ENCODE data around the gene CPSF4L.

Gene CPSF4L

GRCh38 chr17:73288534-73289302 is 27.0 kb upstream of the CPSF4L start:
- Histone ChIP-seq H3K4me3 (ENCODE audit: low read depth, low read length) (no peak overlapping the region), H3K9me3 (ENCODE audit: control insufficient read depth, insufficient read depth, low read depth, low read length) (no peaks in the 10 kb centered on the region), H3K4me1 (ENCODE audit: control insufficient read depth, insufficient read depth, low read length) (peaks cover 4% of the 10 kb centered on the region), H3K27ac (ENCODE audit: extremely low read depth, low read depth, low read length) (no peak overlapping the region), H3K36me3 (ENCODE audit: control insufficient read depth in 2 of 2, insufficient read depth in 1 of 2, low read length in 2 of 2) (peaks cover 0 to 24% of the 10 kb centered on the region in 2 experiments; a peak in 2 of 3 replicates)
- ChIA-PET CTCF (interaction anchor here (0.6 to 1.5 kb wide), 3 partner anchors 33 to 634 kb away, joined by 3 to 4 read pairs (median 3); no protein-coding TSS in a partner anchor), POLR2A (interaction anchor here (1.3 kb wide), 1 partner anchor 20 kb away, joined by 4 read pairs; no protein-coding TSS in a partner anchor)
- TF ChIP-seq PBX3 (CRISPR knock-in tag; IDR thresholded peaks at IDR 0.05) (no peak), ZNF792 (tag by site-specific recombination; IDR thresholded peaks at IDR 0.05) (no peak), ZSCAN30 (tag by site-specific recombination; IDR thresholded peaks at IDR 0.05) (no peak), ZNF157 (tag by site-specific recombination; IDR thresholded peaks at IDR 0.05) (no peak), WT1 (tag by site-specific recombination; IDR thresholded peaks at IDR 0.05) (no peak), ZNF776 (tag by site-specific recombination; IDR thresholded peaks at IDR 0.05; ENCODE audit: borderline replicate concordance) (no peak), GFI1B (tag by site-specific recombination; IDR thresholded peaks at IDR 0.05) (no peak), MZF1 (tag by site-specific recombination; IDR thresholded peaks at IDR 0.05; ENCODE audit: borderline replicate concordance) (no peak), ZFP37 (tag by site-specific recombination; IDR thresholded peaks at IDR 0.05) (no peak), ZNF221 (tag by site-specific recombination; IDR thresholded peaks at IDR 0.05; ENCODE audit: borderline replicate concordance) (no peak), YY1 (tag by site-specific recombination; IDR thresholded peaks at IDR 0.05) (no peak), SP7 (tag by site-specific recombination; IDR thresholded peaks at IDR 0.05) (0 out of 2 replicates have a peak, but pooled peaks have one; percentile 18), SETDB1 (IDR thresholded peaks at IDR 0.05; ENCODE audit: insufficient read length, low read length) (no peak), ZNF629 (tag by site-specific recombination; IDR thresholded peaks at IDR 0.05) (no peak), ZNF416 (tag by site-specific recombination; IDR thresholded peaks at IDR 0.05) (no peak), ZBTB21 (tag by site-specific recombination; IDR thresholded peaks at IDR 0.05) (no peak), FEZF1 (tag by site-specific recombination; IDR thresholded peaks at IDR 0.05) (no peak), ZNF132 (tag by site-specific recombination; IDR thresholded peaks at IDR 0.05; ENCODE audit: borderline replicate concordance) (no peak), PRDM4 (tag by site-specific recombination; IDR thresholded peaks at IDR 0.05) (no peak), SP2 (tag by site-specific recombination; IDR thresholded peaks at IDR 0.05) (peak; percentile 41; the same call in 1 of the 2 replicates), ZNF404 (tag by site-specific recombination; IDR thresholded peaks at IDR 0.05) (no peak), ZNF596 (tag by site-specific recombination; IDR thresholded peaks at IDR 0.05) (no peak), ZNF610 (tag by site-specific recombination; IDR thresholded peaks at IDR 0.05; ENCODE audit: borderline replicate concordance) (no peak), HOXA7 (CRISPR knock-in tag; IDR thresholded peaks at IDR 0.05; ENCODE audit: borderline replicate concordance) (no peak), ZNF785 (tag by site-specific recombination; IDR thresholded peaks at IDR 0.05) (no peak), ZNF366 (tag by site-specific recombination; conservative IDR thresholded peaks at IDR 0.05) (no peak), ZBTB17 (tag by site-specific recombination; IDR thresholded peaks at IDR 0.05) (no peak), EGR2 (tag by site-specific recombination; IDR thresholded peaks at IDR 0.05; ENCODE audit: low read depth) (peak; percentile 98), ATF2 (tag by site-specific recombination; IDR thresholded peaks at IDR 0.05; ENCODE audit: low read depth) (no peak), ZSCAN4 (tag by site-specific recombination; IDR thresholded peaks at IDR 0.05) (no peak), MEIS1 (CRISPR knock-in tag; IDR thresholded peaks at IDR 0.05; ENCODE audit: borderline replicate concordance) (no peak), MYNN (tag by site-specific recombination; IDR thresholded peaks at IDR 0.05; ENCODE audit: borderline replicate concordance) (no peak)
- TF ChIP-seq, protein P1, sequence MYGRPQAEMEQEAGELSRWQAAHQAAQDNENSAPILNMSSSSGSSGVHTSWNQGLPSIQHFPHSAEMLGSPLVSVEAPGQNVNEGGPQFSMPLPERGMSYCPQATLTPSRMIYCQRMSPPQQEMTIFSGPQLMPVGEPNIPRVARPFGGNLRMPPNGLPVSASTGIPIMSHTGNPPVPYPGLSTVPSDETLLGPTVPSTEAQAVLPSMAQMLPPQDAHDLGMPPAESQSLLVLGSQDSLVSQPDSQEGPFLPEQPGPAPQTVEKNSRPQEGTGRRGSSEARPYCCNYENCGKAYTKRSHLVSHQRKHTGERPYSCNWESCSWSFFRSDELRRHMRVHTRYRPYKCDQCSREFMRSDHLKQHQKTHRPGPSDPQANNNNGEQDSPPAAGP (tag by site-specific recombination; IDR thresholded peaks at IDR 0.05) = no peak
